Lower lobe of right lung (tissue), 2 donors: Measurements from ENCODE around the gene STAT5A. TPM values are rescaled to one million over a fixed set of nuclear protein-coding genes. Genes with fewer than 3 reads are reported as not detected.
"Not testable (repeated sequence)": the region's sequence is repeated elsewhere in the genome, so short reads cannot be mapped to it uniquely, and the experiment has no call there.

Experiments used
- ATAC-seq, 2 donors: fragments of 200-7000 bp; cut with Tn5 transposase; one replicate each; pipeline ENCODE4 v1.9.1; 2020 to 2022; ENCODE audit warnings: mild to moderate bottlenecking in 2 of 2, moderate library complexity in 2 of 2
- DNase-seq: peaks from one replicate; pipeline ENCODE4 v3.0.0-alpha.2; 2020
- H3K27ac ChIP-seq: fragments of 200-600 bp; one replicate; pipeline ENCODE4 v1.8.0; 2022
- H3K27me3 ChIP-seq: fragments of 200-600 bp; one replicate; pipeline ENCODE4 v1.8.0; 2022; ENCODE audit warnings: low read depth
- H3K36me3 ChIP-seq: fragments of 200-600 bp; one replicate; pipeline ENCODE4 v1.8.0; 2022; ENCODE audit warnings: mild to moderate bottlenecking
- H3K4me1 ChIP-seq: fragments of 200-600 bp; one replicate; pipeline ENCODE4 v1.8.0; 2022
- H3K4me3 ChIP-seq: fragments of 200-600 bp; one replicate; pipeline ENCODE4 v1.8.0; 2022; ENCODE audit warnings: mild to moderate bottlenecking
- H3K9me3 ChIP-seq: fragments of 200-600 bp; one replicate; pipeline ENCODE4 v1.8.0; 2022
- CTCF ChIP-seq: fragments of 200-600 bp; IDR thresholded peaks from one replicate; pipeline ENCODE4 v1.8.0; 2022; ENCODE audit warnings: antibody characterized with exemption, mild to moderate bottlenecking
- intact Hi-C: fragments of 100-400 bp; cut with DNase I; formaldehyde crosslinking; loops from one replicate; pipeline ENCODE4 v1.11.0; 2022
- total RNA-seq: library from RNA; stranded (reverse); fragmentation: NEBNext Ultra II Directional; extraction: Animal tissue kit (Norgen Biotek cat#: 25700); gene quantifications from one replicate; pipeline ENCODE4 v1.2.1, GENCODE V29; 2021
- donor health status: DM: no; HTN: yes; CAD: no; lungs with severe emphysema.

The STAT5A gene
- total RNA-seq, 1 donor from 2014 or later, result 53.3 TPM

GRCh38 chr17:42301022-42301421, 12.7 kb downstream of the STAT5A start:
- DNase-seq (no peak), ATAC-seq (no peak)
- no peaks in the 10 kb centered on the region for H3K4me1 ChIP-seq
- H3K27me3 ChIP-seq, result no peaks in the 10 kb centered on the region
- H3K36me3 ChIP-seq, result peaks cover 74% of the 10 kb centered on the region
- no peak overlapping the region for H3K27ac ChIP-seq
- H3K4me3 ChIP-seq, result no peak overlapping the region
- TF ChIP-seq CTCF, result no peak
- H3K9me3 ChIP-seq, result no peaks in the 10 kb centered on the region
- intact Hi-C loops, result no loop called here

GRCh38 chr17:42303694-42304093, 15.4 kb downstream of the STAT5A start:
- Histone ChIP-seq H3K4me1 (no peaks in the 10 kb centered on the region), H3K9me3 (no peaks in the 10 kb centered on the region), H3K27me3 (no peaks in the 10 kb centered on the region), H3K27ac (no peak overlapping the region), H3K4me3 (no peak overlapping the region), H3K36me3 (peaks cover 83% of the 10 kb centered on the region)
- DNase-seq, result no peak
- ATAC-seq, result no peak
- intact Hi-C loops, result no loop called here
- TF ChIP-seq CTCF, result no peak

GRCh38 chr17:42304187-42305030, 16.1 kb downstream of the STAT5A start:
- H3K27me3 ChIP-seq, result no peaks in the 10 kb centered on the region
- peaks cover 86% of the 10 kb centered on the region for H3K36me3 ChIP-seq
- no peak for DNase-seq
- H3K9me3 ChIP-seq, result no peaks in the 10 kb centered on the region
- no peak for TF ChIP-seq CTCF
- no peak overlapping the region for H3K4me3 ChIP-seq
- intact Hi-C loops, result no loop called here
- no peak for ATAC-seq
- no peaks in the 10 kb centered on the region for H3K4me1 ChIP-seq
- H3K27ac ChIP-seq, result no peak overlapping the region

GRCh38 chr17:42305031-42305330, 16.7 kb downstream of the STAT5A start:
- intact Hi-C loops, H3K27ac ChIP-seq, H3K9me3 ChIP-seq, H3K27me3 ChIP-seq, H3K4me1 ChIP-seq, DNase-seq, ATAC-seq, H3K4me3 ChIP-seq: not testable (repeated sequence)
- H3K36me3 ChIP-seq, result peaks cover 90% of the 10 kb centered on the region

- Histone ChIP-seq H3K36me3 (peaks cover 97% of the 10 kb centered on the region), H3K4me3 (no peak overlapping the region), H3K27me3 (no peaks in the 10 kb centered on the region), H3K27ac (no peak overlapping the region), H3K4me1 (peaks cover 3% of the 10 kb centered on the region), H3K9me3 (no peaks in the 10 kb centered on the region)
- intact Hi-C loops, result no loop called here
- no peak for TF ChIP-seq CTCF
- ATAC-seq, result no peak
- DNase-seq, result no peak
Measured at GRCh38 chr17:42305543-42306384, 17.5 kb downstream of the STAT5A start.

GRCh38 chr17:42306385-42306667, 18.0 kb downstream of the STAT5A start:
- DNase-seq, result no peak
- H3K4me3 ChIP-seq, result no peak overlapping the region
- H3K27me3 ChIP-seq, result no peaks in the 10 kb centered on the region
- H3K36me3 ChIP-seq, result peaks cover 97% of the 10 kb centered on the region
- no peak for TF ChIP-seq CTCF
- H3K27ac ChIP-seq, result no peak overlapping the region
- H3K9me3 ChIP-seq, result no peaks in the 10 kb centered on the region
- intact Hi-C loops, result no loop called here
- no peak for ATAC-seq
- H3K4me1 ChIP-seq, result peaks cover 8% of the 10 kb centered on the region
